Mesothelial cell of epicardium (in vitro differentiated cells): Measurements from ENCODE around the gene PSTPIP2. TPM values are rescaled to one million over a fixed set of nuclear protein-coding genes. Genes with fewer than 3 reads are reported as not detected.

Experiments
- DNase-seq, 2 experiments: peaks; one replicate each; pipeline ENCODE4 v3.0.0; 2021; ENCODE audit warnings: low spot score in 2 of 2; ENCODE audit not compliant: unreplicated experiment in 2 of 2
- H3K27ac Mint-ChIP-seq: 2 replicates; pipeline ENCODE4 v1.8.0; 2021; ENCODE audit warnings: mixed read lengths
- H3K27me3 Mint-ChIP-seq: 2 replicates; pipeline ENCODE4 v1.8.0; 2021; ENCODE audit warnings: low read depth, mixed read lengths
- H3K36me3 Mint-ChIP-seq: 2 replicates; pipeline ENCODE4 v1.8.0; 2021; ENCODE audit warnings: mixed read lengths
- H3K4me1 Mint-ChIP-seq: 2 replicates; pipeline ENCODE4 v1.8.0; 2021; ENCODE audit warnings: mixed read lengths
- H3K4me3 Mint-ChIP-seq: 2 replicates; pipeline ENCODE4 v1.8.0; 2021; ENCODE audit warnings: mild to moderate bottlenecking, moderate library complexity, mixed read lengths
- H3K9me3 Mint-ChIP-seq: 2 replicates; pipeline ENCODE4 v1.8.0; 2021; ENCODE audit warnings: mixed read lengths
- CTCF ChIP-seq: fragments of 200-600 bp; sonication (generic); IDR thresholded peaks from one replicate; pipeline ENCODE4 v1.5.0; 2021; ENCODE audit warnings: antibody characterized with exemption; ENCODE audit not compliant: unreplicated experiment
- total RNA-seq: library from RNA; stranded (reverse); gene quantifications from 3 replicates; pipeline ENCODE4 v1.2.1, GENCODE V29; 2021

PSTPIP2 gene
- total RNA-seq, 1 donor from 2014 or later, result 10.6 TPM

GRCh38 chr18:46099463-46099862, 27.4 kb upstream of the PSTPIP2 start:
- no peak overlapping the region for H3K4me3 Mint-ChIP-seq
- no peak for DNase-seq
- H3K27ac Mint-ChIP-seq, result no peak overlapping the region

GRCh38 chr18:46098616-46098933, 26.5 kb upstream of the PSTPIP2 start:
- no peaks in the 10 kb centered on the region for H3K27me3 Mint-ChIP-seq
- peak overlapping the region; percentile 98 for H3K27ac Mint-ChIP-seq
- H3K9me3 Mint-ChIP-seq, result no peaks in the 10 kb centered on the region
- peak overlapping the region; percentile 98 for H3K4me3 Mint-ChIP-seq
- peaks cover 9% of the 10 kb centered on the region for H3K36me3 Mint-ChIP-seq
- peaks cover 24% of the 10 kb centered on the region for H3K4me1 Mint-ChIP-seq
- no peak for DNase-seq
- TF ChIP-seq CTCF, result no peak

More at GRCh38 chr18:46099463-46099862, 27.4 kb upstream of the PSTPIP2 start:
- no peak for TF ChIP-seq CTCF
- Mint-ChIP-seq H3K36me3 (peaks cover 6% of the 10 kb centered on the region), H3K9me3 (no peaks in the 10 kb centered on the region), H3K27me3 (no peaks in the 10 kb centered on the region), H3K4me1 (peaks cover 26% of the 10 kb centered on the region)

GRCh38 chr18:46097801-46098615, 25.9 kb upstream of the PSTPIP2 start, which contains the start of gene ATP5F1A:
Gene ATP5F1A, minus strand, starts transcription at chr18:46098296. Its CDS starts 65 bp downstream, at chr18:46098231.
- peak within 1 kb of the TSS; percentile 98 for H3K27ac Mint-ChIP-seq
- H3K4me3 Mint-ChIP-seq, result peak within 1 kb of the TSS; percentile 98
- H3K36me3 Mint-ChIP-seq, result peaks cover 9% of the 10 kb centered on the region
- H3K27me3 Mint-ChIP-seq, result no peaks in the 10 kb centered on the region
- H3K4me1 Mint-ChIP-seq, result peaks cover 24% of the 10 kb centered on the region
- no peak for TF ChIP-seq CTCF
- H3K9me3 Mint-ChIP-seq, result no peaks in the 10 kb centered on the region
- DNase-seq, result peak; percentile 54 to 68

- no peaks in the 10 kb centered on the region for H3K27me3 Mint-ChIP-seq
- H3K27ac Mint-ChIP-seq, result peak overlapping the region; percentile 98
- DNase-seq, result no peak
- peak overlapping the region; percentile 98 for H3K4me3 Mint-ChIP-seq
- peaks cover 9% of the 10 kb centered on the region for H3K36me3 Mint-ChIP-seq
- H3K4me1 Mint-ChIP-seq, result peaks cover 24% of the 10 kb centered on the region
- H3K9me3 Mint-ChIP-seq, result no peaks in the 10 kb centered on the region
- TF ChIP-seq CTCF, result no peak
Measured at GRCh38 chr18:46097431-46097800, 25.4 kb upstream of the PSTPIP2 start.

- Mint-ChIP-seq H3K27me3 (no peaks in the 10 kb centered on the region), H3K36me3 (peaks cover 9% of the 10 kb centered on the region), H3K4me1 (peaks cover 24% of the 10 kb centered on the region), H3K9me3 (no peaks in the 10 kb centered on the region), H3K4me3 (peak overlapping the region; percentile 98), H3K27ac (peak overlapping the region; percentile 98)
- DNase-seq, result no peak
- TF ChIP-seq CTCF, result no peak
Measured at GRCh38 chr18:46096651-46097300, 24.7 kb upstream of the PSTPIP2 start.
